A549 (cell line): ENCODE data around the gene GAL3ST2. TPM values are rescaled to one million over a fixed set of nuclear protein-coding genes. Genes with fewer than 3 reads are reported as not detected.

Source experiments
- ATAC-seq, 2 experiments: fragments of 200-7000 bp in 1 of 2; fragments of >200 bp in 1 of 2; cut with Nextera tagmentation in 1 of 2; cut with Tn5 transposase in 1 of 2; 3 replicates each; pipeline versions ENCODE4 v1.8.0 to v1.9.1; 2018 to 2020; ENCODE audit warnings: mild to moderate bottlenecking in 1 of 2, moderate library complexity in 1 of 2
- CTCF ChIA-PET: fragments of 300-600 bp; sonication (Branson Sonifier 250); formaldehyde crosslinking; extraction: SDS; loops from one replicate; lab custom pipeline; 2021; ENCODE audit warnings: antibody characterized with exemption, inconsistent platforms; lab: Yijun Ruan, JAX
- POLR2A ChIA-PET: fragments of 350-600 bp; formaldehyde crosslinking; extraction: SDS; loops from one replicate; lab custom pipeline; 2021; ENCODE audit warnings: antibody characterized with exemption, inconsistent platforms; lab: Yijun Ruan, JAX
- DNase-seq, 2 experiments: peaks; one replicate each; pipeline versions ENCODE4 v3.0.0 to v3.0.0-alpha.2; 2011 to 2016; ENCODE audit warnings: low read depth in 1 of 2, low spot score in 1 of 2
- FAIRE-seq: peaks from 2 replicates; lab custom pipeline; 2011; peaks lifted over from hg19 to GRCh38; lab: Jason Lieb, UNC
- H3K27ac ChIP-seq, 2 experiments: fragments of >200 bp; sonication (Bioruptor Twin); formaldehyde crosslinking; 3 replicates each; pipeline ENCODE4 v1.5.1; 2016 to 2017
- H3K4me1 ChIP-seq: fragments of >200 bp; sonication (Bioruptor Twin); formaldehyde crosslinking; 3 replicates; pipeline ENCODE4 v1.6.1; 2016
- H3K4me2 ChIP-seq: fragments of >200 bp; sonication (Bioruptor Twin); formaldehyde crosslinking; 3 replicates; pipeline ENCODE4 v1.6.1; 2016
- H3K4me3 ChIP-seq: fragments of >200 bp; sonication (Bioruptor Twin); formaldehyde crosslinking; 3 replicates; pipeline ENCODE4 v1.5.1; 2016
- H3K9me3 ChIP-seq: fragments of >200 bp; sonication (Bioruptor Twin); formaldehyde crosslinking; 3 replicates; pipeline ENCODE4 v1.6.1; 2016
- BHLHE40 ChIP-seq: IDR thresholded peaks from 2 replicates; pipeline ENCODE4 v1.6.1; 2012; ENCODE audit warnings: low read depth, low read length, inconsistent platforms
- CBX8 ChIP-seq: fragments of 200-600 bp; sonication (generic); IDR thresholded peaks from 2 replicates; pipeline ENCODE4 v1.6.1; 2016
- EHMT2 ChIP-seq: fragments of 200-600 bp; sonication (generic); IDR thresholded peaks from 2 replicates; pipeline ENCODE4 v1.6.1; 2016; ENCODE audit warnings: antibody characterized with exemption, low read depth, mild to moderate bottlenecking, moderate library complexity
- ESRRA ChIP-seq: fragments of 150-350 bp; IDR thresholded peaks from 2 replicates; pipeline ENCODE4 v1.6.1; 2014; ENCODE audit warnings: mild to moderate bottlenecking, low read length, borderline replicate concordance
- FOXS1 ChIP-seq: fragments of 250-450 bp; sonication (Bioruptor Pico); IDR thresholded peaks from 2 replicates; pipeline ENCODE4 v1.5.0; 2020; ENCODE audit warnings: mild to moderate bottlenecking, moderate library complexity
- HOXB5 ChIP-seq: fragments of 250-450 bp; sonication (Bioruptor Pico); IDR thresholded peaks from 2 replicates; pipeline ENCODE4 v1.5.0; 2020; ENCODE audit warnings: mild to moderate bottlenecking, moderate library complexity
- JUNB ChIP-seq: fragments of >200 bp; sonication (Bioruptor Twin); formaldehyde crosslinking; IDR thresholded peaks from 2 replicates; pipeline ENCODE4 v1.6.1; 2016
- KDM1A ChIP-seq: fragments of 200-600 bp; sonication (generic); IDR thresholded peaks from 2 replicates; pipeline ENCODE4 v1.6.1; 2016; ENCODE audit warnings: low read depth, mild to moderate bottlenecking
- KDM5A ChIP-seq: fragments of 200-600 bp; sonication (generic); IDR thresholded peaks from 2 replicates; pipeline ENCODE4 v1.6.1; 2016; ENCODE audit warnings: antibody characterized with exemption, mild to moderate bottlenecking
- MAFK ChIP-seq: fragments of 450-650 bp; IDR thresholded peaks from 2 replicates; pipeline ENCODE4 v1.6.1; 2014; ENCODE audit not compliant: partially characterized antibody
- NFE2L2 ChIP-seq: fragments of 150-350 bp; conservative IDR thresholded peaks from 2 replicates; pipeline ENCODE4 v1.6.1; 2014; ENCODE audit warnings: low read length
- POLR2A ChIP-seq: IDR thresholded peaks from 2 replicates; pipeline ENCODE4 v1.6.1; 2012; ENCODE audit warnings: mild to moderate bottlenecking, low read length
- RARB ChIP-seq: fragments of 250-450 bp; sonication (Bioruptor Pico); IDR thresholded peaks from 2 replicates; pipeline ENCODE4 v1.8.0; 2021; ENCODE audit warnings: mild to moderate bottlenecking, moderate library complexity
- SMC3 ChIP-seq: fragments of >200 bp; sonication (Bioruptor Twin); formaldehyde crosslinking; IDR thresholded peaks from 3 replicates; pipeline ENCODE4 v1.6.1; 2018; ENCODE audit warnings: inconsistent platforms
- SREBF2 ChIP-seq: fragments of 450-650 bp; IDR thresholded peaks from 2 replicates; pipeline ENCODE4 v1.6.1; 2014; ENCODE audit warnings: mild to moderate bottlenecking, moderate library complexity
- TFCP2L1 ChIP-seq: fragments of 250-450 bp; sonication (Bioruptor Pico); IDR thresholded peaks from 2 replicates; pipeline ENCODE4 v1.5.0; 2021; ENCODE audit warnings: mild to moderate bottlenecking
- TP53 ChIP-seq: fragments of 250-450 bp; sonication (Bioruptor Pico); IDR thresholded peaks from 2 replicates; pipeline ENCODE4 v1.5.0; 2021; ENCODE audit warnings: mild to moderate bottlenecking, moderate library complexity
- ZC3H11A ChIP-seq: fragments of 450-650 bp; IDR thresholded peaks from 2 replicates; pipeline ENCODE4 v1.6.1; 2014; ENCODE audit warnings: antibody characterized with exemption, mild to moderate bottlenecking
- ZNF302 ChIP-seq: fragments of 250-450 bp; sonication (Bioruptor Pico); IDR thresholded peaks from 2 replicates; pipeline ENCODE4 v1.9.0; 2021; ENCODE audit warnings: inconsistent platforms, mild to moderate bottlenecking, moderate library complexity
- ZSCAN20 ChIP-seq: fragments of 250-450 bp; sonication (Bioruptor Pico); IDR thresholded peaks from 2 replicates; pipeline ENCODE4 v1.8.0; 2022; ENCODE audit warnings: mild to moderate bottlenecking, moderate library complexity
- WGBS: methylation state at CpG from one replicate; pipeline ENCODE4 v1.1.6; 2017; ENCODE audit errors: missing lambda C conversion rate; 5-methylcytosine and 5-hydroxymethylcytosine counted together
- polyA plus RNA-seq, 4 experiments: library from polyadenylated mRNA; depleted of rRNA in 3 of 4; stranded (reverse); fragments of >200 nt; fragmentation: RNase III in 1 of 4; extraction: RNeasy Plus Mini Kit Qiagen cat#74134 plus additional on column Dnase treatment in 1 of 4; gene quantifications; 2 replicates in 3 of 4; 3 replicates in 1 of 4; pipeline ENCODE4 v1.2.3, GENCODE V29; 2011 to 2017
- TF ChIP-seq, protein P1 (sequence below): fragments of >200 bp; sonication (Bioruptor Twin); formaldehyde crosslinking; IDR thresholded peaks from 3 replicates; pipeline ENCODE4 v1.5.1; 2016
- TF ChIP-seq, protein P2 (sequence below): fragments of 250-450 bp; sonication (Bioruptor Pico); IDR thresholded peaks from 2 replicates; pipeline ENCODE4 v1.5.0; 2020; ENCODE audit warnings: low read depth, mild to moderate bottlenecking, moderate library complexity

GAL3ST2 gene
- polyA plus RNA-seq, 2 of the 4 experiments (the other 2 are of a cell fraction): 0.61 TPM; not detected in 1

DNA sequence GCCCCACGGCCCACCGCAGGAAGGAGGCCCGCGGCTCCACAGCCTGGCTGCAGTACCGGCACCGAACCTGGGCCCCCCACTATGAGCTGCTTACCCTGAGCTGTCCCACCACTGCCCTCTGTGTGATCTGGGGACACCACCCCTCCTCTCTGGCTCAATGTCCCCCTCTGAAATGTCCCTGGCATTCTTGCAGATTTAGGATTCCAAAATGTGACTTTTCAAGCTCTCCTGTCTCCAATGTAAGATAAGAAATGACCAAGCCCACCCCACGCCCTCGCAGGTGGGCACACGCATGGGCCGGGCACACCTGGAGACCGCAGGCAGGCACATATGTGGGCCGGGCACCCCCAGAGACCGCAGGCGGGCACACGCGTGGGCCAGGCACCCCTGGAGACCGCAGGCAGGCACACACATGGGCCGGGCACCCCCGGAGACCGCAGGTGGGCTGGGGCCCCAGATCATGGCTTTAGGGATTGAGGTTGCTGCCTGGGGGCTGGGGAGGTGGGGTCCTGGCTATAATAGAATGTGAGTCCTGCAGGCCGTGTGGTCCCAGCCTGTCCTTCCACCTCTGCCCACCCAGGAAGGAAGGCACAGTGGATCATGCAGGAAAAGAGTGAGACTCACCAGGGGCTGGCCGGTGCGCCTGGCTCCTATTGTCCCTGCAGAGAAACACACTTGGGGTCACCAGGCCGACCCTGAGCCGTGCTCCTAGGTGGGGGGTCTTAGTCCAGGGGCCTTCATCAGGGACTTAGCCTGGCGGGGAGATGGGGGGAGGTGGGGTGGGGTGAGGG is 74.9 kb downstream of the GAL3ST2 start:
- 85% methylated on average over 7 of the region's 26 CpGs for WGBS
- DNase-seq: no peak
- ChIA-PET CTCF (interaction anchor here (1.2 to 1.3 kb wide), 2 partner anchors 17 to 27 kb away, joined by 4 read pairs; no protein-coding TSS in a partner anchor), POLR2A (no interaction called here)
- H3K4me3 ChIP-seq: no peak overlapping the region
- no peaks in the 10 kb centered on the region for H3K4me1 ChIP-seq
- no peak overlapping the region for H3K4me2 ChIP-seq
- no peak for ATAC-seq
- no peak for FAIRE-seq
- H3K27ac ChIP-seq: no peak overlapping the region
- no peaks in the 10 kb centered on the region for H3K9me3 ChIP-seq
- TF ChIP-seq EHMT2: no peak
- TF ChIP-seq, protein P1, sequence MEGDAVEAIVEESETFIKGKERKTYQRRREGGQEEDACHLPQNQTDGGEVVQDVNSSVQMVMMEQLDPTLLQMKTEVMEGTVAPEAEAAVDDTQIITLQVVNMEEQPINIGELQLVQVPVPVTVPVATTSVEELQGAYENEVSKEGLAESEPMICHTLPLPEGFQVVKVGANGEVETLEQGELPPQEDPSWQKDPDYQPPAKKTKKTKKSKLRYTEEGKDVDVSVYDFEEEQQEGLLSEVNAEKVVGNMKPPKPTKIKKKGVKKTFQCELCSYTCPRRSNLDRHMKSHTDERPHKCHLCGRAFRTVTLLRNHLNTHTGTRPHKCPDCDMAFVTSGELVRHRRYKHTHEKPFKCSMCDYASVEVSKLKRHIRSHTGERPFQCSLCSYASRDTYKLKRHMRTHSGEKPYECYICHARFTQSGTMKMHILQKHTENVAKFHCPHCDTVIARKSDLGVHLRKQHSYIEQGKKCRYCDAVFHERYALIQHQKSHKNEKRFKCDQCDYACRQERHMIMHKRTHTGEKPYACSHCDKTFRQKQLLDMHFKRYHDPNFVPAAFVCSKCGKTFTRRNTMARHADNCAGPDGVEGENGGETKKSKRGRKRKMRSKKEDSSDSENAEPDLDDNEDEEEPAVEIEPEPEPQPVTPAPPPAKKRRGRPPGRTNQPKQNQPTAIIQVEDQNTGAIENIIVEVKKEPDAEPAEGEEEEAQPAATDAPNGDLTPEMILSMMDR: no peak
- no peak for TF ChIP-seq ZC3H11A
- no peak for TF ChIP-seq SMC3
- no peak for TF ChIP-seq BHLHE40
- no peak for TF ChIP-seq CBX8
- no peak for TF ChIP-seq MAFK
- TF ChIP-seq JUNB: no peak

DNA sequence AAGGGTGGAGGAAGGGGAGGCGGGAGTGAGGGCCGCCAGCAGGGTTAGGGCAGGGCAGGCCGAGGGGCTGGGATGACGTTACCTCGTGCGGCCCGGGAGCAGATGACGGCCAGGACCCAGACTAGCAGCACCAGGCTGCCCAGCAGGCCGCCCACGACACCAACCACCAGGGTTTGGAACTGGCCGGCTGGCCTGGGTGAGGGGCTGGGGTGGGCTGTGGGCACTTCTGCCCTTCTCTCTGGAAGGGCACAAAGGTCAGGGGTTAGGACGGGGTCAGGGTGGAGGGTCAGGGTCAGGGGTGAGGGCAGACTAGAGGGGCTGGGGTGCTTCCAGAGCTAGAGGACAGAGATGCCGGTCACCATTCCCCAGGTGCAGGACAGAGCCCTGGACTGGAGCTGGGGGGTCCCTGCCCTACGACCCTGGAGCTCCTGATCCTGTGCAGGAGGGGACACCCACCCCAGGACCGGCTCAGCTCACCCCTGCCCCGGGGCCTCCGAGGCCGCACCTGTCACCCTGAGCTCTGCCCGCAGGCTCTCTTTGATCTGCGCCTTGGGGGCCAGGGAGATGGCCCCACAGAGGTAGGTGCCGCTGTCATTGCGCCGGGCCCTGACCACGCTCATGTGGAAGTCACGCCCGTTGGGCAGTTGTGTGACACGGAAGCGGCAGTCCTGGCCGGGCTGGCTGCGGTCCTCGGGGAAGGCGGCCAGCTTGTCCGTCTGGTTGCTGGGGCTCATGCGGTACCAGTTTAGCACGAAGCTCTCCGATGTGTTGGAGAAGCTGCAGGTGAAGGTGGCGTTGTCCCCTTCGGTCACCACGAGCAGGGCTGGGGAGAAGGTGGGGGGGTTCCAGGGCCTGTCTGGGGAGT is 75.7 kb downstream of the GAL3ST2 start:
- no peak overlapping the region for H3K4me2 ChIP-seq
- TF ChIP-seq ZNF302 (CRISPR knock-in tag) (no peak), KDM1A (no peak)
- no peak overlapping the region for H3K4me3 ChIP-seq
- 84% methylated on average over 25 of the region's 39 CpGs for WGBS
- FAIRE-seq: no peak
- H3K9me3 ChIP-seq: no peaks in the 10 kb centered on the region
- no peak for ATAC-seq
- ChIA-PET POLR2A (no interaction called here), CTCF (interaction anchor here (1.3 to 1.9 kb wide), 2 partner anchors 8 to 26 kb away, joined by 4 to 5 read pairs; no protein-coding TSS in a partner anchor)
- no peak overlapping the region for H3K27ac ChIP-seq
- no peaks in the 10 kb centered on the region for H3K4me1 ChIP-seq
- no peak for DNase-seq

DNA sequence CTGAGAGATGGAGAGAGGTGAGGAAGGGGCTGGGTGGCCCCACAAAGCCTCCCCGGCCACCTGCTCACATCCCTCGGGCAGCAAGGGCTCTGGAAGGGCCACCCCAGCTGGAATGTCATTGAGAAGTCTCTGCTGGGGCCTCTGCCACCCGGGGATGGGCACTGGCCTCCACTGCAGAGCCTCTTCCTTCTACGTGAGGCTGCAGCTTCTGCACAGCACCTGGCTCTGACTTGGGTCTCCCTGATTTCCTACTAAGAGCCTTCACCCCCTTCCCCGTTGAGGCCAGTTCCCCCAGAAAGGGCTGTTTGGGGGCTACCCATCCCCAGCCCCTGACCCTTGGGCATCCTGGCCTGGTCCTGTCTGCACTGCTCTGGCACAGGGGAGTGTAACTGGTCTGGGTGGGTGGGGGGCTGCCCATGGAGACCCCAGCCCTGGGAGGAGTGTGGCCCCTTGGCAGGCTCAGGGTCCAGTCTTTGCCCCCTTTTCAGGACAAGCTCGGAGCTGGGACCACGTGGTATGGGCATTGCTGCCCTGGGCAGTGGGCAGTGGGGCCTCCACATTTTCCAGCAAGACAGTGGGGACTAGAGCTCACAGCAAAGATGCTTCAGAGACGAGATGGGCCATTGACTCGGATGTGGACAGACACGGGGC is 76.5 kb downstream of the GAL3ST2 start:
- ChIA-PET CTCF (interaction anchor here (1.3 to 1.9 kb wide), 2 partner anchors 8 to 25 kb away, joined by 4 to 5 read pairs; no protein-coding TSS in a partner anchor), POLR2A (no interaction called here)
- Histone ChIP-seq H3K9me3 (no peaks in the 10 kb centered on the region), H3K27ac (no peak overlapping the region), H3K4me3 (no peak overlapping the region), H3K4me2 (no peak overlapping the region), H3K4me1 (no peaks in the 10 kb centered on the region)
- FAIRE-seq (no peak), ATAC-seq (no peak), DNase-seq (no peak)
- TF ChIP-seq ZSCAN20 (CRISPR knock-in tag) (no peak), TFCP2L1 (CRISPR knock-in tag) (no peak), FOXS1 (CRISPR knock-in tag) (no peak), TP53 (CRISPR knock-in tag) (no peak), RARB (no peak), HOXB5 (CRISPR knock-in tag) (no peak), POLR2A (no peak), JUNB (no peak), SREBF2 (no peak), KDM5A (no peak), ESRRA (no peak), NFE2L2 (no peak)
- TF ChIP-seq, protein P2, sequence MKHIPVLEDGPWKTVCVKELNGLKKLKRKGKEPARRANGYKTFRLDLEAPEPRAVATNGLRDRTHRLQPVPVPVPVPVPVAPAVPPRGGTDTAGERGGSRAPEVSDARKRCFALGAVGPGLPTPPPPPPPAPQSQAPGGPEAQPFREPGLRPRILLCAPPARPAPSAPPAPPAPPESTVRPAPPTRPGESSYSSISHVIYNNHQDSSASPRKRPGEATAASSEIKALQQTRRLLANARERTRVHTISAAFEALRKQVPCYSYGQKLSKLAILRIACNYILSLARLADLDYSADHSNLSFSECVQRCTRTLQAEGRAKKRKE (CRISPR knock-in tag): no peak
- WGBS: 50% methylated on average over 8 of the region's 10 CpGs
